Neural cell (in vitro differentiated cells): ENCODE data around the gene EPB41L5.

Experiments
- CTCF ChIP-seq: fragments of 450-650 bp; IDR thresholded peaks from 2 replicates; pipeline ENCODE4 v1.5.1; 2014; ENCODE audit warnings: antibody characterized with exemption, mild to moderate bottlenecking, moderate library complexity; ENCODE audit not compliant: poor library complexity, severe bottlenecking
- EZH2 ChIP-seq: fragments of 200-600, 300-800 bp; shearing (Covaris generic), sonication (generic); IDR thresholded peaks from 2 replicates; pipeline ENCODE4 v1.6.1; 2014; ENCODE audit warnings: antibody characterized with exemption, low read length, borderline replicate concordance, mild to moderate bottlenecking; ENCODE audit not compliant: insufficient read depth, poor library complexity, severe bottlenecking
- RAD21 ChIP-seq: fragments of 450-650 bp; conservative IDR thresholded peaks from 2 replicates; pipeline ENCODE4 v1.6.1; 2014; ENCODE audit warnings: antibody characterized with exemption, mild to moderate bottlenecking, moderate library complexity
- REST ChIP-seq: IDR thresholded peaks from 2 replicates; pipeline ENCODE4 v1.6.1; 2012; ENCODE audit warnings: borderline replicate concordance
- SMC3 ChIP-seq: fragments of 450-650 bp; conservative IDR thresholded peaks from 2 replicates; pipeline ENCODE4 v1.6.1; 2014; ENCODE audit warnings: antibody characterized with exemption, mild to moderate bottlenecking, moderate library complexity; ENCODE audit not compliant: poor library complexity

GRCh38 chr2:120111193-120111592 is 98.3 kb downstream of the EPB41L5 start:
- TF ChIP-seq SMC3, result no peak
- TF ChIP-seq RAD21, result no peak
- no peak for TF ChIP-seq CTCF
- no peak for TF ChIP-seq EZH2
- no peak for TF ChIP-seq REST
